GM23338 (cell line): ENCODE results near the gene CYBC1. TPM values are rescaled to one million over a fixed set of nuclear protein-coding genes. Genes with fewer than 3 reads are reported as not detected.

Source experiments
- ATAC-seq: fragments of 200-7000 bp; cut with Tn5 transposase; 3 replicates; pipeline ENCODE4 v1.9.1; 2020
- DNase-seq: peaks from one replicate; pipeline ENCODE4 v3.0.0-alpha.2; 2015; ENCODE audit warnings: low spot score
- H2AFZ ChIP-seq: fragments of 200-600 bp; sonication (generic); 2 replicates; pipeline ENCODE4 v1.8.0; 2016; ENCODE audit warnings: antibody characterized with exemption, mild to moderate bottlenecking, moderate library complexity
- H3F3A ChIP-seq: fragments of 200-600 bp; sonication (generic); replicated peaks from 2 replicates; pipeline ENCODE4 v1.8.0; 2017; ENCODE audit warnings: antibody characterized with exemption, mixed run types, low read depth
- H3K27ac ChIP-seq: fragments of 200-600 bp; sonication (generic); 2 replicates; pipeline ENCODE4 v1.6.1; 2016; ENCODE audit warnings: low read depth
- H3K27me3 ChIP-seq: fragments of 200-600 bp; sonication (generic); 2 replicates; pipeline ENCODE4 v1.8.0; 2016; ENCODE audit warnings: mild to moderate bottlenecking, mixed run types, moderate library complexity; ENCODE audit not compliant: insufficient read depth
- H3K36me3 ChIP-seq: fragments of 200-600 bp; sonication (generic); 2 replicates; pipeline ENCODE4 v1.8.0; 2016; ENCODE audit warnings: mild to moderate bottlenecking; ENCODE audit not compliant: insufficient read depth
- H3K4me1 ChIP-seq: fragments of 200-600 bp; sonication (generic); 2 replicates; pipeline ENCODE4 v1.8.0; 2016; ENCODE audit warnings: mild to moderate bottlenecking, moderate library complexity; ENCODE audit not compliant: insufficient read depth
- H3K4me2 ChIP-seq: fragments of 200-600 bp; sonication (generic); 2 replicates; pipeline ENCODE4 v1.7.1; 2017; ENCODE audit warnings: mixed run types
- H3K4me3 ChIP-seq: fragments of 200-600 bp; sonication (generic); 2 replicates; pipeline ENCODE4 v1.6.1; 2016; ENCODE audit warnings: mixed run types
- H3K79me2 ChIP-seq: fragments of 200-600 bp; sonication (generic); replicated peaks from 2 replicates; pipeline ENCODE4 v1.8.0; 2017; ENCODE audit warnings: mild to moderate bottlenecking; ENCODE audit not compliant: insufficient read depth
- H3K9me2 ChIP-seq: fragments of 200-600 bp; sonication (generic); 2 replicates; pipeline ENCODE4 v1.8.0; 2017; ENCODE audit not compliant: insufficient read depth
- H4K20me1 ChIP-seq: fragments of 200-600 bp; sonication (generic); replicated peaks from 2 replicates; pipeline ENCODE4 v1.8.0; 2017; ENCODE audit warnings: mild to moderate bottlenecking; ENCODE audit not compliant: insufficient read depth
- H3K27ac Mint-ChIP-seq: 2 replicates; pipeline ENCODE4 v1.8.0; 2020; ENCODE audit warnings: inconsistent platforms, mild to moderate bottlenecking, moderate library complexity, mixed read lengths
- H3K27me3 Mint-ChIP-seq: 3 replicates; pipeline ENCODE4 v1.8.0; 2022; ENCODE audit warnings: low read depth, mild to moderate bottlenecking, moderate library complexity, mixed read lengths, inconsistent platforms; ENCODE audit not compliant: insufficient read depth, poor library complexity
- H3K36me3 Mint-ChIP-seq: 3 replicates; pipeline ENCODE4 v1.8.0; 2021; ENCODE audit warnings: low read depth, mild to moderate bottlenecking, inconsistent platforms, moderate library complexity, mixed read lengths
- H3K4me1 Mint-ChIP-seq: 3 replicates; pipeline ENCODE4 v1.8.0; 2020; ENCODE audit warnings: mild to moderate bottlenecking, inconsistent platforms, mixed read lengths
- H3K4me3 Mint-ChIP-seq: 3 replicates; pipeline ENCODE4 v1.8.0; 2021; ENCODE audit warnings: moderate library complexity, mild to moderate bottlenecking, inconsistent platforms, mixed read lengths
- H3K9me3 Mint-ChIP-seq: 3 replicates; pipeline ENCODE4 v1.8.0; 2020; ENCODE audit warnings: moderate library complexity, mild to moderate bottlenecking, inconsistent platforms, mixed read lengths
- CREB1 ChIP-seq: fragments of 250-450 bp; sonication (Bioruptor Pico); IDR thresholded peaks from 2 replicates; pipeline ENCODE4 v1.5.0; 2020; ENCODE audit warnings: low read depth, mild to moderate bottlenecking, moderate library complexity
- CTCF ChIP-seq, 2 experiments: fragments of 200-600 bp in 1 of 2; sonication (generic) in 1 of 2; conservative IDR thresholded peaks; 2 replicates each; pipeline versions ENCODE4 v1.5.1 to v1.6.1; 2016 to 2017; ENCODE audit warnings: antibody characterized with exemption in 2 of 2, low read depth in 2 of 2, mild to moderate bottlenecking in 2 of 2, moderate library complexity in 1 of 2
- ETS1 ChIP-seq: IDR thresholded peaks from 2 replicates; pipeline ENCODE4 v1.6.1; 2016; ENCODE audit warnings: antibody characterized with exemption
- EZH2 ChIP-seq: fragments of 200-600 bp; sonication (generic); IDR thresholded peaks from one replicate; pipeline ENCODE4 v1.8.0; 2017; ENCODE audit warnings: antibody characterized with exemption, mild to moderate bottlenecking, low read depth; ENCODE audit not compliant: unreplicated experiment
- EZH2phosphoT487 ChIP-seq: fragments of 200-600 bp; sonication (generic); IDR thresholded peaks from one replicate; pipeline ENCODE4 v1.8.1; 2018; ENCODE audit warnings: antibody characterized with exemption; ENCODE audit not compliant: unreplicated experiment
- JUNB ChIP-seq: IDR thresholded peaks from one replicate; pipeline ENCODE4 v1.6.1; 2016; ENCODE audit warnings: antibody characterized with exemption; ENCODE audit not compliant: unreplicated experiment
- NANOG ChIP-seq: IDR thresholded peaks from 2 replicates; pipeline ENCODE4 v1.6.1; 2016; ENCODE audit warnings: antibody characterized with exemption, borderline replicate concordance
- POLR2AphosphoS5 ChIP-seq: IDR thresholded peaks from 2 replicates; pipeline ENCODE4 v1.6.1; 2016; ENCODE audit warnings: antibody characterized with exemption, low read depth
- REST ChIP-seq: IDR thresholded peaks from one replicate; pipeline ENCODE4 v1.6.1; 2018; ENCODE audit warnings: antibody characterized with exemption; ENCODE audit not compliant: unreplicated experiment
- STAT1 ChIP-seq: IDR thresholded peaks from one replicate; pipeline ENCODE4 v1.6.1; 2016; ENCODE audit warnings: antibody characterized with exemption; ENCODE audit not compliant: unreplicated experiment
- ZNF114 ChIP-seq: fragments of 250-450 bp; sonication (Bioruptor Pico); IDR thresholded peaks from 2 replicates; pipeline ENCODE4 v1.5.0; 2020; ENCODE audit warnings: mild to moderate bottlenecking, moderate library complexity
- ZNF331 ChIP-seq: fragments of 250-450 bp; sonication (Bioruptor Pico); IDR thresholded peaks from 2 replicates; pipeline ENCODE4 v1.5.0; 2020; ENCODE audit warnings: low read depth, mild to moderate bottlenecking, moderate library complexity
- ZNF462 ChIP-seq: fragments of 250-450 bp; sonication (Bioruptor Pico); IDR thresholded peaks from 2 replicates; pipeline ENCODE4 v1.5.0; 2020; ENCODE audit warnings: mild to moderate bottlenecking, moderate library complexity
- polyA plus RNA-seq: library from polyadenylated mRNA; unstranded; fragments of >200 nt; fragmentation: Nextera tagmentation; extraction: Ambion mirVana; gene quantifications from 2 replicates; pipeline ENCODE4 v1.2.1, GENCODE V29; 2016
- total RNA-seq: library from RNA; depleted of rRNA; stranded (reverse); fragments of >200 nt; shearing (Covaris generic); gene quantifications from 2 replicates; pipeline ENCODE4 v1.2.3, GENCODE V29; 2014

The CYBC1 gene
- total and polyA plus RNA-seq, 2 experiments from 2014 or later: 24.7 to 72.4 TPM

- H3K79me2 ChIP-seq: no peaks in the 10 kb centered on the region
- no peak overlapping the region for H3K27ac Mint-ChIP-seq
- H3K4me2 ChIP-seq: no peak overlapping the region
- H2AFZ ChIP-seq: no peak overlapping the region
- peaks cover 6% of the 10 kb centered on the region for H3K27me3 Mint-ChIP-seq
- H3K9me3 Mint-ChIP-seq: no peaks in the 10 kb centered on the region; the same call in 2 of the 3 replicates
- no peaks in the 10 kb centered on the region for H3K36me3 ChIP-seq
- no peaks in the 10 kb centered on the region for H3K9me2 ChIP-seq
- H3K4me3 ChIP-seq: no peak overlapping the region
- no peak overlapping the region for H3K4me3 Mint-ChIP-seq
- no peaks in the 10 kb centered on the region for H3F3A ChIP-seq
- no peaks in the 10 kb centered on the region for H3K4me1 ChIP-seq
- peaks cover 7% of the 10 kb centered on the region for H3K36me3 Mint-ChIP-seq
- no peaks in the 10 kb centered on the region for H3K27me3 ChIP-seq
- no peaks in the 10 kb centered on the region; the same call in 2 of the 3 replicates for H3K4me1 Mint-ChIP-seq
- no peak for TF ChIP-seq EZH2phosphoT487
- TF ChIP-seq STAT1: no peak
- TF ChIP-seq ETS1: no peak
- TF ChIP-seq NANOG: no peak
- no peak for TF ChIP-seq ZNF331 (CRISPR knock-in tag)
- TF ChIP-seq CTCF (conservative IDR thresholded peaks at IDR 0.05; ENCODE audit: low read depth in 2 of 2): no peak
- no peak for TF ChIP-seq CREB1 (CRISPR knock-in tag)
- no peak for TF ChIP-seq ZNF114
- no peak for TF ChIP-seq EZH2
- no peak for TF ChIP-seq ZNF462 (CRISPR knock-in tag)
- no peak for TF ChIP-seq POLR2AphosphoS5
- no peak for TF ChIP-seq REST
- TF ChIP-seq JUNB: no peak
- ATAC-seq: no peak
- no peaks in the 10 kb centered on the region; the same call in 1 of the 2 replicates for H4K20me1 ChIP-seq
- no peak overlapping the region for H3K27ac ChIP-seq
- no peak for DNase-seq
These were observed 44.4 kb downstream of the CYBC1 start for GRCh38 chr17:82406131-82406671.
